ENCODE data around the gene ELF5. TPM values are rescaled to one million over a fixed set of nuclear protein-coding genes. Genes with fewer than 3 reads are reported as not detected.

Gene ELF5
- total RNA-seq, 2 experiments from 2014 or later = not detected

DNA sequence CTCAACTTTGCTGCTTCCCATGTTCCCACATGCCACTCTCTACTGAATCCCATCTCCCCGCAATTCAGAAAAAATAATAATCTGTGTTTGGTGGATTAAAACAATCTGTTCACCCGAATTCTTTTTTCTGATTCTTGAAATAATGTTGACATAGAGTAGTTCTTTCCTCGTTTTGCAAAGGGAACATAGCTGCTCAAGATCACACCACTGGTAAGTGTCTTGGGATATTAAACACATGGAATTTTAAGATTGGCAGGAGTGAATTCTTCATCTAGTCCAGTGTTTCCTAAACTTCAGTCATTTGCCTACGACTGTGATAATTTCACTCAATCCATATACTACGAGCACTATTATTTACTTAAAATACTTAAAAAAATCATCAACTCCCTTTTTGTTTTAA is 6.0 kb downstream of the ELF5 start:
- H3K79me2 ChIP-seq (ENCODE audit: insufficient read depth, low read depth, low read length) = no peaks in the 10 kb centered on the region
- CTCF ChIA-PET (ENCODE audit: unreplicated experiment) = no interaction called here

GRCh38 chr11:34507156-34507555 is 6.4 kb downstream of the ELF5 start:
- ChIA-PET POLR2A (no interaction called here), CTCF (ENCODE audit: unreplicated experiment) (no interaction called here)
- no TSS peak for BruUV-seq (replicated peaks)
- Histone ChIP-seq H3K36me3 (ENCODE audit: insufficient read depth, low read length) (no peaks in the 10 kb centered on the region), H3K9me2 (ENCODE audit: insufficient read depth, low read length) (no peaks in the 10 kb centered on the region), H3K27ac (ENCODE audit: low read depth, low read length, poor library complexity, severe bottlenecking) (no peak overlapping the region), H2AFZ (ENCODE audit: low read length) (no peak overlapping the region), H3K4me2 (ENCODE audit: low read length) (no peak overlapping the region), H3K4me1 (ENCODE audit: insufficient read depth, low read length, poor library complexity, severe bottlenecking) (no peaks in the 10 kb centered on the region), H3K79me2 (ENCODE audit: insufficient read depth, low read depth, low read length) (no peaks in the 10 kb centered on the region), H3K9me3 (ENCODE audit: low read length) (no peaks in the 10 kb centered on the region), H4K20me1 (ENCODE audit: insufficient read depth, low read length) (no peaks in the 10 kb centered on the region), H3K4me3 (ENCODE audit: low read depth, low read length, poor library complexity, severe bottlenecking) (no peak overlapping the region)
- no peak for DNase-seq (ENCODE audit: low spot score)
- intact Hi-C loops (cut with micrococcal nuclease; ENCODE audit: unreplicated experiment) = no loop called here
- no peak for TF ChIP-seq EZH2phosphoT487 (IDR thresholded peaks at IDR 0.05; ENCODE audit: borderline replicate concordance, low read depth, low read length)
- TF ChIP-seq, protein P1, sequence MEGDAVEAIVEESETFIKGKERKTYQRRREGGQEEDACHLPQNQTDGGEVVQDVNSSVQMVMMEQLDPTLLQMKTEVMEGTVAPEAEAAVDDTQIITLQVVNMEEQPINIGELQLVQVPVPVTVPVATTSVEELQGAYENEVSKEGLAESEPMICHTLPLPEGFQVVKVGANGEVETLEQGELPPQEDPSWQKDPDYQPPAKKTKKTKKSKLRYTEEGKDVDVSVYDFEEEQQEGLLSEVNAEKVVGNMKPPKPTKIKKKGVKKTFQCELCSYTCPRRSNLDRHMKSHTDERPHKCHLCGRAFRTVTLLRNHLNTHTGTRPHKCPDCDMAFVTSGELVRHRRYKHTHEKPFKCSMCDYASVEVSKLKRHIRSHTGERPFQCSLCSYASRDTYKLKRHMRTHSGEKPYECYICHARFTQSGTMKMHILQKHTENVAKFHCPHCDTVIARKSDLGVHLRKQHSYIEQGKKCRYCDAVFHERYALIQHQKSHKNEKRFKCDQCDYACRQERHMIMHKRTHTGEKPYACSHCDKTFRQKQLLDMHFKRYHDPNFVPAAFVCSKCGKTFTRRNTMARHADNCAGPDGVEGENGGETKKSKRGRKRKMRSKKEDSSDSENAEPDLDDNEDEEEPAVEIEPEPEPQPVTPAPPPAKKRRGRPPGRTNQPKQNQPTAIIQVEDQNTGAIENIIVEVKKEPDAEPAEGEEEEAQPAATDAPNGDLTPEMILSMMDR (conservative IDR thresholded peaks at IDR 0.05; ENCODE audit: low read length) = no peak

More for the DNA sequence above, 6.0 kb downstream of the ELF5 start:
- no peaks in the 10 kb centered on the region for H3K9me2 ChIP-seq (ENCODE audit: insufficient read depth, low read length)
- no peak for DNase-seq (ENCODE audit: low spot score)
- BruUV-seq (replicated peaks) = no TSS peak
- no peaks in the 10 kb centered on the region for H3K36me3 ChIP-seq (ENCODE audit: insufficient read depth, low read length)
- POLR2A ChIA-PET = no interaction called here
- intact Hi-C loops (cut with micrococcal nuclease; ENCODE audit: unreplicated experiment) = no loop called here
- H3K4me2 ChIP-seq (ENCODE audit: low read length) = no peak overlapping the region
- H3K4me3 ChIP-seq (ENCODE audit: low read depth, low read length, poor library complexity, severe bottlenecking) = no peak overlapping the region
- H3K4me1 ChIP-seq (ENCODE audit: insufficient read depth, low read length, poor library complexity, severe bottlenecking) = no peaks in the 10 kb centered on the region
- H4K20me1 ChIP-seq (ENCODE audit: insufficient read depth, low read length) = no peaks in the 10 kb centered on the region
- no peak for TF ChIP-seq EZH2phosphoT487 (IDR thresholded peaks at IDR 0.05; ENCODE audit: borderline replicate concordance, low read depth, low read length)
- TF ChIP-seq, protein P1 (conservative IDR thresholded peaks at IDR 0.05; ENCODE audit: low read length) = no peak
- no peak overlapping the region for H3K27ac ChIP-seq (ENCODE audit: low read depth, low read length, poor library complexity, severe bottlenecking)
- H2AFZ ChIP-seq (ENCODE audit: low read length) = no peak overlapping the region
- H3K9me3 ChIP-seq (ENCODE audit: low read length) = no peaks in the 10 kb centered on the region

GRCh38 chr11:34505874-34506273 is 7.7 kb downstream of the ELF5 start:
- no peaks in the 10 kb centered on the region for H3K36me3 ChIP-seq (ENCODE audit: insufficient read depth, low read length)
- no peak for DNase-seq (ENCODE audit: low spot score)
- H4K20me1 ChIP-seq (ENCODE audit: insufficient read depth, low read length) = no peaks in the 10 kb centered on the region
- H3K9me2 ChIP-seq (ENCODE audit: insufficient read depth, low read length) = no peaks in the 10 kb centered on the region
- ChIA-PET CTCF (ENCODE audit: unreplicated experiment) (no interaction called here), POLR2A (no interaction called here)
- no TSS peak for BruUV-seq (replicated peaks)
- intact Hi-C loops (cut with micrococcal nuclease; ENCODE audit: unreplicated experiment) = no loop called here
- no peaks in the 10 kb centered on the region for H3K9me3 ChIP-seq (ENCODE audit: low read length)
- no peak overlapping the region for H2AFZ ChIP-seq (ENCODE audit: low read length)
- no peaks in the 10 kb centered on the region for H3K4me1 ChIP-seq (ENCODE audit: insufficient read depth, low read length, poor library complexity, severe bottlenecking)
- no peak overlapping the region for H3K4me3 ChIP-seq (ENCODE audit: low read depth, low read length, poor library complexity, severe bottlenecking)
- H3K4me2 ChIP-seq (ENCODE audit: low read length) = no peak overlapping the region
- no peak for TF ChIP-seq EZH2phosphoT487 (IDR thresholded peaks at IDR 0.05; ENCODE audit: borderline replicate concordance, low read depth, low read length)
- TF ChIP-seq, protein P1 (conservative IDR thresholded peaks at IDR 0.05; ENCODE audit: low read length) = no peak
- H3K27ac ChIP-seq (ENCODE audit: low read depth, low read length, poor library complexity, severe bottlenecking) = no peak overlapping the region
- no peaks in the 10 kb centered on the region for H3K79me2 ChIP-seq (ENCODE audit: insufficient read depth, low read depth, low read length)
